Amniotic epithelial cell (primary cell): ENCODE data around the gene TMEM50B.
"Not testable (repeated sequence)": the region's sequence is repeated elsewhere in the genome, so short reads cannot be mapped to it uniquely, and the experiment has no call there.

Experiments
- DNase-seq: peaks from one replicate; pipeline ENCODE4 v3.0.0-alpha.2; 2010; ENCODE audit warnings: low read depth

TMEM50B gene

GRCh38 chr21:33478182-33478581 lies 1.6 kb downstream of the TMEM50B start:
- no peak for DNase-seq

- no peak for DNase-seq
Observed at GRCh38 chr21:33477066-33477465, 2.7 kb downstream of the TMEM50B start.

GRCh38 chr21:33473344-33473743 lies 6.4 kb downstream of the TMEM50B start:
- no peak for DNase-seq

- no peak for DNase-seq
Observed at GRCh38 chr21:33470701-33471100, 9.1 kb downstream of the TMEM50B start.

GRCh38 chr21:33469183-33469582 lies 10.6 kb downstream of the TMEM50B start:
- DNase-seq: not testable (repeated sequence)

DNA sequence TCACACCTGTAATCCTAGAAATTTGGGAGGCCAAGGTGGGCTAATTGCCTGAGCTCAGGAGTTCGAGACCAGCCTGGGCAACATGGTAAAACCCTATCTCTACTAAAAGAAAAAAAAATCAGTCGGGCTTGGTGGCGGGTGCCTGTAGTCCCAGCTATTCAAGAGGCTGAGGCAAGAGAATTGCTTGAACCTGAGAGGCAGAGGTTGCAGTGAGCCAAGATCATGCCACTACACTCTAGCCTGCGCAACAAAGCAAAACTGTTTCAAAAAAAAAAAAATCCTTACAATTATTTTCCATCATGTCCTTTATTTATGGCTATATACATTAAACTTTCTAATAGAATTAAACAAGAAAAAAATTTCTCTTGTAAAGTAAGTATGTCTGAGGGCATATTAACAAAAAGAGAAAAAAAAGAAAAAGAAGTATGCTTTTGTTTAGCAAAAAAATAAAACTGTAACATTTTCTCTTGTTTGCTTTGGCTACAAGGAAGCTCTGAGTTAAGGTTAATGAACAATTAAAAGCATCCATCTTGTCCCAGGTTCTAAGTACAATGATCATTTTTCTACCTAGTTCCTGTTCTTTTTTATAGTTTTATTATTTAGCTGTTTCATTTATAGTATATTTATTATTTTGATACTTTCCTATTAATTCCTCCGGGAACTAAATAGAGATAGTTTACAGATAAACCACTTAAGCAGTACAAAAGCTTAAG lies 18.1 kb downstream of the TMEM50B start:
- DNase-seq: no peak

GRCh38 chr21:33458861-33459260 lies 20.9 kb downstream of the TMEM50B start:
- DNase-seq: no peak

GRCh38 chr21:33455686-33456446 lies 23.9 kb downstream of the TMEM50B start:
- DNase-seq: no peak

DNA sequence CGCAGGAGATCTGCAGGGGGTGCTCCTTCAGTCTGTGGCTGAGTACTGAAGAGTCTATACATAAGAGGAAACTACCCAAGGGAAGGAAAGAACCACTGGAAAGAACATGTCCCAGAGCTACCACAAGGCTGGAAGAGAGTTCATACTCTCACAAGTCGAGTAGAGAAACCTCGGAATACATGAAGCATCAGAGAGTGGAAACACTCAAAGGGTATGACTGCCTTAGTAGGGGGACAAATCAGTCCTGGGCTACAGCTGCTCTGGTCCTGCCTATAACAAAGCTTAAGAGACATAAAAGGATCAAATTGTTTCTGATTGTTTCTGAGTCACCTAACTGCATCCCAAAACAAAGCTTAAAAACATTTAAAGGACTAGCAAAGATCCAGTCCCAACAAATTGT lies 27.4 kb downstream of the TMEM50B start:
- DNase-seq: no peak

- no peak for DNase-seq
Observed at GRCh38 chr21:33451634-33452071, 28.1 kb downstream of the TMEM50B start.

- DNase-seq: peak; percentile 38
Observed at GRCh38 chr21:33449616-33450015, 30.2 kb downstream of the TMEM50B start.

- not testable (repeated sequence) for DNase-seq
Observed at GRCh38 chr21:33446620-33447019, 33.2 kb downstream of the TMEM50B start.

DNA sequence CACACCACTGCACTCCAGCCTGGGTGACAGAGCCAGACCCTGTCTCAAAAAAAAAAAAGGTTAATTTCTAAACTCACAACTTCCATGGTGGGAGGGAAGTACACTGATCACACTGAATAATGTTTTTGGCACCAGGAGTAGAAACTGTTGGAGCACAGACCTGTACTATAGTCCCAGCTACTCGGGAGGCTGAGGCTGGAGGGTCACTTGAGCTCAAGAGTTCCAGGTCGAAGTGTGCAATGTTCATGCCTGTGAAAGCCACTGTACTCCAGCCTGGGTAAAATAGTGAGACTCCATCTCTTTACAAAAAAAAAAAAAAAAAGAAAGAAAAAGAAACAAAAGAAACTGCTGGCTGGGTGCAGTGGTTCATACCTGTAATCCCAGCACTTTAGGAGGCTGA lies 35.3 kb downstream of the TMEM50B start:
- DNase-seq: no peak

DNA sequence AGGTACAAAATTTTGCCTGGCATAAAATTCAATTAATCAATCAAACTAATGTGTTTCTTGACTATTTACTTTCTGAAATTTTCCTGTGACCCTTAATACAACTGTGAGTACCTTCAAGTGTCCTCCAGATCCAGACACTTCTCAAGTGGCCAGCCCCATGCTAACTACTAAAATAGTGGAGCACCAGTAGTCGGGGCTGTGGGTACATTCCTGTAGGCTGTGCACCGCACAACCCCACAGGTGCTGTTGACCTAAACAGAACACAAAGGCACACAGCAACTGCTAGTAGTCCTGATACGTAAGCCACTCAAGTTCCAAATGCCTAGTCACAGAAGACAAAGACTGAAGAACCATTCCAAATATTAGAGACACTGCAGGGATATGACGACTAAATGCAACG lies 36.6 kb downstream of the TMEM50B start:
- DNase-seq: no peak

GRCh38 chr21:33441489-33442477 lies 38.0 kb downstream of the TMEM50B start:
- peak; percentile 57 for DNase-seq

- no peak for DNase-seq
Observed at GRCh38 chr21:33437140-33437539, 42.6 kb downstream of the TMEM50B start.

DNA sequence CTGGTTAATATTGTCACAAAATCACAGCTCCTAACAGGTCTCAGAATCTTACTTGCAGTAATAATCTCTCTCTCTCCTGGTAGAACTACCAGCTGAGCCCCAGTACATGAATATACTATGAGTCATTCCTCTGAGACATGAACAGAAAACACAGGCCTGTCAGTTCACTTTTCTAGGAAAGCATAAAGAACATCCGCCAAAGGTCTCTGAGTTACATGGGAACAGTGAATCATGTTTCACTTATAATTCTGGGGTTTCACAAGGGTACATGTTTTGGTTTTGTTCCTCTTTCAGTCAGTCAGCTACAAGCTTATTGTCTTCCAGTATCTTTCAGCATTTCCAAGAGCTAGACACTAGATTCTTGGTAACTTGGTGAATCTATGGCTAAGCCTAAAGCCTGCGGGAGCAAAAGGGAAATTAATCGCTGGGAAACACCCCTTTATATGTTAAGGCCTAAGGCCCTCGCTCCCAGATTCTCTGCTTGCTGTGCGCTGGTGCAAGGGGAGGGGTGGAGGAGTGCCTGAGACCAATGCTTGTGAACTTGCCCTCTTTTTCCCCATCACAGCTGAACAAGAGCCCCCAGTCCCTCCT lies 44.9 kb downstream of the TMEM50B start:
- DNase-seq: peak; percentile 95

GRCh38 chr21:33433425-33434114 lies 46.2 kb downstream of the TMEM50B start:
- DNase-seq: peak; percentile 40

DNA sequence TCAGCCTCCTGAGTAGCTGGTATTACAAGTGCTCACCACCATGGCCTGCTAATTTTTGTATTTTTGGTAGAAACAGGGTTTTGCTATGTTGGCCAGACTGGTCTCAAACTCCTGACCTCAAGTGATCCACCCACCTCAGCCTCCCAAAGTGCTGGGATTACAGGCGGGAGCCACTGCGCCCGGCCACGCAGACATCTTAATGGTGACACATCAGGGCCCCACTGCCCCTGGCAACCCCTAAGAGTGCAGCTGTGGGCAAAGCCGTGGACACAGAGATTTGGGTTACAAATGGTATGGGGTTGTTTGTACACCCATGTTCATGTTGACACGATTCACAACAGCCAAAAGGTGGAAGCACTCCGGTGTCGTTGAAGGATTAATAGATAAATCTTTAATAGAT lies 46.8 kb downstream of the TMEM50B start:
- DNase-seq: no peak

GRCh38 chr21:33432496-33432895 lies 47.3 kb downstream of the TMEM50B start:
- DNase-seq: no peak

- DNase-seq: no peak
Observed at GRCh38 chr21:33430858-33431257, 48.9 kb downstream of the TMEM50B start.
